Gastrocnemius medialis (tissue), 4 donors: Measurements from ENCODE around the gene CXCR1.

Experiments
- CTCF ChIP-seq, 5 experiments: fragments of 450-650 bp in 3 of 5; fragments of 200-600 bp in 2 of 5; sonication (generic) in 2 of 5; IDR thresholded peaks in 4 of 5; conservative IDR thresholded peaks in 1 of 5; 1 replicate in 4 of 5; 2 replicates in 1 of 5; pipeline ENCODE4 v1.5.1; 2016 to 2019; ENCODE audit warnings: antibody characterized with exemption in 5 of 5, mild to moderate bottlenecking in 3 of 5, moderate library complexity in 3 of 5
- POLR2A ChIP-seq, 2 donors: fragments of 450-650 bp; IDR thresholded peaks; one replicate each; pipeline ENCODE4 v1.6.1; 2017; ENCODE audit warnings: antibody characterized with exemption in 2 of 2, mild to moderate bottlenecking in 2 of 2, moderate library complexity in 2 of 2

DNA sequence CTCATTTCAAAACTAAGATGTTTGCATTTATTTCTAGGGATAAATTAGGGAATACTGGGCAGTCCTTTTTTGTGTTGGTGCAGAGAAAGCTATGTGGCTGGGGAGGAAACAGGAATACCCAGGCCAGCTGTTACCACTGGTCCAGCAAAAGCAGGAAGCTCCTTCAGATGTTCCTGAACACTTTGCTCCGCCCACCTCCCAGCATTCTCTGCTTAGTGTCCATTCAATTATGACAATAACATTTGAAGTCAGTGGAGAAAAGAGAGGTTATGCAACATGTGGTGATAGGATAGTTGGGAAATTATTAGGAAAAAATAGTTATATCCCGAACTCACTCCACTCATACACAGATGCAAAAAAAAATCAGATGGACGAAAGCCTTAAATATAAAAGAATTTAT is 28.1 kb upstream of the CXCR1 start:
- TF ChIP-seq CTCF (IDR thresholded peaks at IDR 0.05 in 4 of 5, conservative IDR thresholded peaks at IDR 0.05 in 1 of 5): no peak
- TF ChIP-seq POLR2A (IDR thresholded peaks at IDR 0.05): no peak
